Stromal cell of bone marrow (primary cell): ENCODE measurements around the gene ATP1B3.
"Not testable (repeated sequence)": the region's sequence is repeated elsewhere in the genome, so short reads cannot be mapped to it uniquely, and the experiment has no call there.

Source experiments
- DNase-seq: peaks from one replicate; pipeline ENCODE4 v3.0.0-alpha.2; 2012; ENCODE audit warnings: low read depth

The ATP1B3 gene

GRCh38 chr3:141876381-141876890 is at the start of gene ATP1B3:
Gene ATP1B3 (plus strand): TSS chr3:141876643. CDS start chr3:141876802, 159 bp downstream.
- peak; percentile 78 for DNase-seq

- DNase-seq = no peak
These were observed 48.0 kb upstream of the ATP1B3 start for GRCh38 chr3:141828487-141828886.

DNA sequence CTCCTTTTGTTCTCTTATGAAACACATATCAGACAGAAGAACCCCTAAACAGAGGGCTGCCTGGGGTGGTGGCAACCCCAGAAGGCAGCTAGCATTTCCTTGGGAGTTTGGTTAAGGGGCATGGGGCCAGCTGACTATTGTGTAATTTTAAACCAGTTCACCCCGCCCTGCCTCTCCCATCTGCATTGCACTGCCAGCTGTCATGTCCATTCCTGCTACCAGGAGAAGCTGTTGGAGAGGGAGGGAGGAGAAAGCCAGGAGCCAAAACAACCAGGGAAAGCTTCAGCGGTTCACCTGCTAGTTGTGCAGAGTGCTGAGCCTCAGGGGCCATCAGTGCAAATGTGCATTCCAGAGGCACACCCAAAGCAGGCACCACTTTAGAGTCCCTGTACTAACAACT is 47.6 kb upstream of the ATP1B3 start:
- DNase-seq = peak; percentile 12

DNA sequence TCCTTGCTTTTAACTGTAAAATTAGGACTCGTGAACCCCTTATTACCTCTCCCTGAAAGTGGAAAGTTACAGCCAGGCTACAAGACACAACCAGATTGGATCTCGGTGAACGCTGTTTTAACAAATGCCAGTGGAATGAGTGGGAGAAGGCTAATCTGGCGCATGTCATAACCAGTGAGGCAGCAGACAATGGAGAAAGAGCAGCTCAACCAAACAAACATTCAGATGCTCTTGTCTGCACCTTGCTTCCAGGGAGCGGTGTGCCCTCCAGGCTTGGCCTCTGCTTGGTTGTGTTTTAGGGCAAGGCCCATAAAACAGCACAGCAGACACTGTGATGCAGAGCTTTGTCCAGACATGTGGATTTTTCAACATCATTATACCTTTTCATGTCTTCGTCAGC is 45.9 kb upstream of the ATP1B3 start:
- no peak for DNase-seq

DNA sequence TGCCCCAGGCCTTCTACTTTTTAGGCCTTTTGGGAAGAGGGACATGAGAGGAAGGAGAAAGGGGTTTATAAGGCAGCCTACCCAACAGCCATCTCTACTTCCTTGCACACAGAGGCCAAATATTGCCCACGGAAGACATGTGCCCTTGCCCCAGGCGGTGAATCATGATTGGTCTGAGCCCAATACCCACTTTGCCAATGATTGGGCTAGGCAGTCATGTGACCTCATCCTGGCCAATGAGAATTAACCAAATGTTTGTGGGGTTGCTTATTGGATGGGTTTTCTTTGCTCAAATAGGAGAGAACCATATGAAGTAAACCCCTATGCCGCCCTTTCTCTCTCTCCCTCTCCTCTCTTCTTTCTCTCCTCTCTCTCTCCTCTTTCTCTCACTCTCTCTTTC is 42.2 kb upstream of the ATP1B3 start:
- DNase-seq = no peak

- no peak for DNase-seq
These were observed 40.8 kb upstream of the ATP1B3 start for GRCh38 chr3:141835557-141836229.

DNA sequence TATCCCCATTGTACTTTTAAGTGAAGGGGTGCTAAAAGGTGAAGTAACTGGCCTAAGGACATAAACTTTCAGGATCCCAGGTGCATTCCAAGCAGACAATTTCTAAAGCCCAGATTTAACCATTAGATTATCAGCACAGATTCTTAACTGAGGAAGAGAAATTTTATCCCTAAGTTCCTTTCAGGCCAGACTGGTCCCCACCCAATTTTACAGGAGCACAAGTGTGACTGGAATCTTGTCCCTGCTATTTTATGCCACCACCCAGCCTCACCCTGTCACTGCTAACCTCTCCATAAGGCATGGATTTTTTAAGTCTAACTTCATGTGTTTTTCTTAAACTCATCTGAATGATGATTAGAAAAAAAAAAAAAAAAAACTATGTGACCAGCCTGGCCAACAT is 37.1 kb upstream of the ATP1B3 start:
- no peak for DNase-seq

GRCh38 chr3:141840737-141841544 is 35.5 kb upstream of the ATP1B3 start:
- DNase-seq = peak; percentile 28

- DNase-seq = no peak
These were observed 32.3 kb upstream of the ATP1B3 start for GRCh38 chr3:141844108-141844507.

- DNase-seq = no peak
These were observed 31.6 kb upstream of the ATP1B3 start for GRCh38 chr3:141844812-141845211.

DNA sequence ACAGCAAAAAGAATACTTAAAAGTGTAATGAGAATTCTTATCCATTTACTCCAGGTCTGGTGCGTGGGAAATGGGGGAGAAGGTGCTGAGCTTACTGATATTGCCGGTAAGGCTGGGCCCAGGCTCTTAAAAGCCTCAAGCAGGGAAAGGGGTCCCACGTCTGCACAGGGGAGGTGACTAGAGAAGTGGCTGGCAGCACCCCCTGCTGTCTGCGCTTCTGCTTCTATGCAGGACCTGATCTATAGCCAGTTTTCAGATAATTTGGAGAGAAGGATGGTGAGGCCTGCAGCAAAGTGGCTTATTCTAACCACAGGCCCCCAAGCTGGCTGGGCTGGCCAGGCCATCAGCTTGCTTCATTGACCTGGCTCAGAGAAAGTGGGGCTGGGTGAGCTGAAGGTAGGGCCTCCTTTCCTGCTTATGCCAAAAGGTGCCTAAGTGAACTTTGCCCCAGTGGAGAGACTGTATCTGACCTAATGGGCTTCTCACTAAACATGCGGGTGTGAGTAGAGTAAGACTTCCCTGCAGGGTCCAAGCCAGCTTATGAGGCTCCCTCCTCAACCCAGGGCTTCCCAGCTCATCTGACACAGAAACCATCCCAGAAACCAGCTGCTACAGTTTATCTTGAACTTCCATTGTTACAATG is 30.9 kb upstream of the ATP1B3 start:
- no peak for DNase-seq

DNA sequence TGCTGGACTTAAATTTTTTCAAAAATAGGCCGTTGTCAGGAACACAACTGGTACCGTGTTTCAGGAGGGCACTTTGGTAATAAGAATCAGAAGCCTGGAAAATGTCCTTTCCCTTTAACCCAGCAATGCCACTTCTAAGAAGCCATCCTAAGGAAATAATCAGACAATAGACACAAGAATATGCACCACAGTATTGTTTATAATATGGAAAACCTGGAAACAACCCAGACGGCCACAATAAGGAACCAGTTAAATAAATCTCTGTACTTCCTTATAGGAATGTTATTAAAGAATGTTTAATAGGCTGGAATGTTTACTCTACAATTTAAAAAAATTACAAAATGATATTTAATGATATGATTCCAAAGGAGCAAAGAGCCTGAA is 30.4 kb upstream of the ATP1B3 start:
- no peak for DNase-seq

DNA sequence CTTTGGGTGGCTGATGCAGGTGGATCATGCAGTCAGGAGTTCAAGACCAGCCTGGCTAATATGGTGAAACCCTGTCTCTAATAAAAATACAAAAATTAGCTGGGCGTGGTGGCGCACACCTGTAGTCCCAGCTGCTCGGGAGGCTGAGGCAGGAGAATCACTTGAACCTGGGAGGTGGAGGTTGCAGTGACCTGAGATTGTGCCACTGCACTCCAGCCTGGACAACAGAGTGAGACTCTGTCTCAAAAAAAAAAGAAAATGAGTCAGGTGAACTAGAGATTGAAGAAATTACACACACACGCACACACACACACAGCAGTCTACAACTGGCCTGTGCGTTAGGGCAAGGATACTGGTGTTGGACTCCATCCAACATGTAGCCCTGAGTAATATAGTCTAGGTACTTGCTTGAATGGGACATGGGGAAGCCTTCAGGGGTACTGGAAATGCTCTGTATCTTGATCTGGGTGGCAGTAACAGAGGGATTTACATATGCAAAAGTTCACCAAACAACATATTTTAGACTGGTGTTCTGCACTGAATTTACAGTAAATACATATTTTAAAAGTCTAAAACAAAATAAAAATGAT is 28.2 kb upstream of the ATP1B3 start:
- DNase-seq = not testable (repeated sequence)

DNA sequence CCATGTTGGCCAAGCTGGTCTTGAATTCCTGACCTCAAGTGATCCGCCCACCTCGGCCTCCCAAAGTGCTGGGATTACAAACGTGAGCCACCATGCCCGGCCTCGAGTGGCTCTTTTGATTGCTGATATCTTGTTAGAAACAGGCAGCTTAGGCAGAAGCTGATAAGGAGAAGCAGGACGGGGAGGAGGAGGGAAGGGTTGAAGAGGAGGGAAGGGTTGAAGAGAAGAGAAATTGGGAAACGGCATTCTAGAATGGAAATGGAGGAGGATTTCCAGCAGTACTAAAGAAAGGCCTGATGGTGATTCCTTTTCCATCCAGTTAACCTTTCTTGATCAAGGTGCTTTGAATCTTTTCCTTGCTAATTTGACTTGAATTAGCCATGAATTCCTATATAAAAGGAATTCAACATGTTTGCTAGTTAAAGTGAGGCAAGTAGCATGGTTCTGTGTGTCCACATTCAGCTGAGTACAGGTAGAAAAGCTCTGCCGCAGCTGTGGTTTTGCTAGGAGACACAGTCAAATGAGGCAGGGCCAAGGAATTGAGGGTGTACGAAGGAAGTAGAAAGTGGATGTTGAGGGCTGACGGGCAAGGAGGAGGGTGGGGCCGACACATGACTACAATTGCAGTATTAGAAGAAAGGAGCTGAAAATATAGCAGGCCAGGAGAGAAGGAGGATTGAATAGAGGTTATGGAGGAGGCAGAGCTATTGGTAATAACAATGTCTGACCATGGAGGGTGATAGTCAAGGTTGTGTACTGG is 27.2 kb upstream of the ATP1B3 start:
- DNase-seq = no peak

DNA sequence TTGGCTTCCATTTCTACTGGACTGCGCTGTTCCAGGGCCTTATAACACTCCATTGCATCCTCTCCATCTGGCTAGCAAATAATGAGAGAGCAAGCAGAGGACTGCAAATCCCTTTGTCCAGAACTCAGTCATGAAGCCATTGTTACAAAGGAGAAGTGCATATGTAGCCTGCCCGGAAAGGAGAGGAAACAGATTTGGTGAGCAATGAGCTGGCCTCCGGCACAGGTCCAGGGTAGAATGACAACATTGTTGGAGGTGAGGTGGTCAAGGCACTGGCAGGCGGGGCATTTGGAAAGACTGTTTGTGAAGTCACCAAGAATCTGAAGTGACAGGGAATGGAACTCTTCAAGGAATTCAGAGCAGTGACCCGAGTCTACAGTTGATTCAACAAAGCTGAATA is 25.0 kb upstream of the ATP1B3 start:
- DNase-seq = no peak

DNA sequence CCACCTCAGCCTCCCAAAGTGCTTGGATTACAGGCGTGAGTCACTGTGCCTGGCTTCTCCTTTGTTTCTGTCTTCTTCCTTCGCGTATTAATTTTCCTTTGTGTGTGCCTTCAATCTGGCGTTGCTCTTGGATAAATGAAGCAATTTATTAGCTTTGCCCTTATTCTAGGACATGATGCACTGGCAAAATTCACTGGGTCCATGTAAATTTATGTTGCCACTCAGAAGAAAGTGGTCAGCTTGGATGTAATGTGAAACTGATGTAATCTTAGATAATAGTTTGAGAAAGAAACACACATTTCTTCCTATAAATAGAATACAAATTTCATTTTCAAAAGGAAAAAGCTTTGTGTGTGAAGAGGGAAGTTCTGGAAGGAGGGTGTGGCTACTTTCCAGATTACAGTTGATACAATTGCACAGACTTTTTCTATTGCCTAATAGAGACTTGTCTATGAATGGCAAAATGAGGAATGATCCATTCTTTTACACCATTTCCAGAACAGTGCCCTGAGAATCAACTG is 23.3 kb upstream of the ATP1B3 start:
- no peak for DNase-seq

DNA sequence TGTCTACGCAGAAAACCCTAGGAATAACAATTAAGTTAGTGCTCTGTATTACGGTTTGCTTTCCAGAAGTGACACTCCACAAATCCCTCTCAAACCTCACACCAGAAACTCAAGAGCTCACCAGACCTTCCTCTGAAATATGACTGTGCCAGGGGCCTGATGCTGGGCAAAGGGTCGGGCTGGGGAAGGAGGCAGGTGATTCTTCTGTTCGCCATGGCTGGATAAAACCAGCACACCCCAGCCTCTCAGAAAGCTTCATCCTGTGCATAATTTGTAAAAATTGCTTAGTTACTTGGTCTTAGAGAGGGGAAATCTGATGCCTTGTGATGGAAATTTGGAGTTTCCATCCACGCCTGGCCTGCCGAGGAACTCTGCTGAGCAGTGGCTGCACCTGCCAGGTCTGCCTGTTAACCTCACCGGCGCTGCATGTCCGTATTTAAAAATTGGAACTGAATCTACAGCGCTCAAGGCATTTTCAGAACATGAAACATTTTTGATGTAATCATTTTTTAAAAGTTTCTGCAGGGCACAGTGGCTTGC is 22.7 kb upstream of the ATP1B3 start:
- no peak for DNase-seq

- no peak for DNase-seq
These were observed 21.8 kb upstream of the ATP1B3 start for GRCh38 chr3:141854599-141854998.

DNA sequence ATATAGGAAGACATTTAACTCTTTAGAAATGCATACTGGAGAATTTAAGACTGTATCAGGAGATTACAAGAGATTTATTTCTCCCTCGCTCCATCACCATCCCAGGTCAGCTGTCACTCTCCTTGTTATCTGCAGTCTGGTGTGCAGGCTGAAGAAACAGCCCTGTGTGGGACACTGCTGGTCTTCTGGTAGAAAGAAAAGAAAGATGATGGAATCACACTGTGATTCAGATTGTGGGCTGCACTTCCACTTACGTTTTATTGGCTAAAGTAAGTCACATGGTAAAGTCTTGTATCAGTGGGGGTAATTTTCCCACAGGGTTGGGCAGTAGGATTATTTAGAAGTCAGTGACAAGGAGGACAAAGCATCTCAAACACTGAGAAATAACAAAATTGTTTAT is 18.1 kb upstream of the ATP1B3 start:
- no peak for DNase-seq

- no peak for DNase-seq
These were observed 16.8 kb upstream of the ATP1B3 start for GRCh38 chr3:141859651-141860050.

GRCh38 chr3:141860086-141860669 is 16.3 kb upstream of the ATP1B3 start:
- no peak for DNase-seq
